Osteoblast (primary cell): ENCODE results near the gene FAM76B. TPM values are rescaled to one million over a fixed set of nuclear protein-coding genes. Genes with fewer than 3 reads are reported as not detected.

Experiments used
- DNase-seq: peaks from one replicate; pipeline ENCODE4 v3.0.0; 2011; ENCODE audit warnings: low spot score, mixed read lengths; ENCODE audit not compliant: insufficient read length; ENCODE audit errors: missing footprints
- H2AFZ ChIP-seq: 2 replicates; pipeline ENCODE4 v1.6.0; 2011; ENCODE audit warnings: mild to moderate bottlenecking, low read length
- H3K27ac ChIP-seq: 2 replicates; pipeline ENCODE4 v1.5.1; 2011; ENCODE audit warnings: mild to moderate bottlenecking, low read depth, low read length, moderate library complexity
- H3K27me3 ChIP-seq: 2 replicates; pipeline ENCODE4 v1.6.0; 2012; ENCODE audit warnings: mild to moderate bottlenecking, control low read depth, inconsistent platforms, low read length, moderate library complexity; ENCODE audit not compliant: insufficient read depth
- H3K36me3 ChIP-seq: 2 replicates; pipeline ENCODE4 v1.5.1; 2011; ENCODE audit warnings: mild to moderate bottlenecking, low read length, control low read depth, moderate library complexity; ENCODE audit not compliant: insufficient read depth
- H3K4me1 ChIP-seq: 2 replicates; pipeline ENCODE4 v1.5.1; 2011; ENCODE audit warnings: mild to moderate bottlenecking, low read length, control low read depth, moderate library complexity; ENCODE audit not compliant: insufficient read depth
- H3K4me2 ChIP-seq: 2 replicates; pipeline ENCODE4 v1.6.0; 2011; ENCODE audit warnings: mild to moderate bottlenecking, low read length; ENCODE audit not compliant: insufficient read depth
- H3K4me3 ChIP-seq: fragments of 200-600 bp; sonication (generic); 3 replicates; pipeline ENCODE4 v1.5.1; 2012; ENCODE audit warnings: mild to moderate bottlenecking, low read length, inconsistent platforms; ENCODE audit not compliant: insufficient read depth
- H3K79me2 ChIP-seq: 2 replicates; pipeline ENCODE4 v1.6.0; 2012; ENCODE audit warnings: mild to moderate bottlenecking, low read length, control low read depth, inconsistent platforms; ENCODE audit not compliant: insufficient read depth
- H3K9me3 ChIP-seq: 2 replicates; pipeline ENCODE4 v1.5.1; 2011; ENCODE audit warnings: low read depth, low read length, control low read depth
- H4K20me1 ChIP-seq: 2 replicates; pipeline ENCODE4 v1.6.0; 2012; ENCODE audit warnings: mild to moderate bottlenecking, low read length, control low read depth; ENCODE audit not compliant: insufficient read depth
- total RNA-seq: library from RNA; depleted of rRNA; stranded (reverse); fragments of >200 nt; gene quantifications from 2 replicates; pipeline ENCODE4 v1.2.3, GENCODE V29; 2012
- TF ChIP-seq, protein P1 (sequence below): IDR thresholded peaks from 2 replicates; pipeline ENCODE4 v1.5.1; 2011; ENCODE audit warnings: mild to moderate bottlenecking, low read depth, low read length, moderate library complexity; ENCODE audit errors: extremely low read depth

The FAM76B gene
- total RNA-seq, 1 donor = 26.8 TPM

DNA sequence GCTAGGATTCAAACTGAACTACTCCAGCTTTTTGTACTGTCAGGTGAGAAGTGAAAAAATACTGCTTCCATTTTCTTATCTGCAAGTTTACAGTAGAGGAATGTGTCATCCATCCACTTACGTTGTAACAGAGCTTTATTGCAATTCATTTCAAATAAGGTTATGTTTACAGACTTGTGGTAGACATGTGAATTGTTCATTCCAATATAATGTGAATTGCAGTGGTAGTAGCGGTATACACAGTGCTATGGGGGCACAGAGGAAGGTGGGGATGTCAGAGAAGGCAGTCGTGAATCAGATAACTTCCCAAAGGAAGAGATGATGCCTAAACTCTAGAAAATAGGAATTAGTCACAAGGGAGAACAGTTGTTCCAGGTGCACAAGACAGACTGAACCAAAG, 43.2 kb upstream of the FAM76B start:
- no peaks in the 10 kb centered on the region for H3K79me2 ChIP-seq
- no peak for DNase-seq
- H3K4me1 ChIP-seq = peaks cover 30% of the 10 kb centered on the region
- H3K4me3 ChIP-seq = no peak overlapping the region
- peaks cover 43% of the 10 kb centered on the region for H3K36me3 ChIP-seq
- H2AFZ ChIP-seq = no peak overlapping the region
- no peaks in the 10 kb centered on the region for H4K20me1 ChIP-seq
- TF ChIP-seq, protein P1, sequence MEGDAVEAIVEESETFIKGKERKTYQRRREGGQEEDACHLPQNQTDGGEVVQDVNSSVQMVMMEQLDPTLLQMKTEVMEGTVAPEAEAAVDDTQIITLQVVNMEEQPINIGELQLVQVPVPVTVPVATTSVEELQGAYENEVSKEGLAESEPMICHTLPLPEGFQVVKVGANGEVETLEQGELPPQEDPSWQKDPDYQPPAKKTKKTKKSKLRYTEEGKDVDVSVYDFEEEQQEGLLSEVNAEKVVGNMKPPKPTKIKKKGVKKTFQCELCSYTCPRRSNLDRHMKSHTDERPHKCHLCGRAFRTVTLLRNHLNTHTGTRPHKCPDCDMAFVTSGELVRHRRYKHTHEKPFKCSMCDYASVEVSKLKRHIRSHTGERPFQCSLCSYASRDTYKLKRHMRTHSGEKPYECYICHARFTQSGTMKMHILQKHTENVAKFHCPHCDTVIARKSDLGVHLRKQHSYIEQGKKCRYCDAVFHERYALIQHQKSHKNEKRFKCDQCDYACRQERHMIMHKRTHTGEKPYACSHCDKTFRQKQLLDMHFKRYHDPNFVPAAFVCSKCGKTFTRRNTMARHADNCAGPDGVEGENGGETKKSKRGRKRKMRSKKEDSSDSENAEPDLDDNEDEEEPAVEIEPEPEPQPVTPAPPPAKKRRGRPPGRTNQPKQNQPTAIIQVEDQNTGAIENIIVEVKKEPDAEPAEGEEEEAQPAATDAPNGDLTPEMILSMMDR = no peak
- no peak overlapping the region for H3K4me2 ChIP-seq
- peak overlapping the region; percentile 4 for H3K27ac ChIP-seq
- H3K9me3 ChIP-seq = no peaks in the 10 kb centered on the region
- H3K27me3 ChIP-seq = no peaks in the 10 kb centered on the region

DNA sequence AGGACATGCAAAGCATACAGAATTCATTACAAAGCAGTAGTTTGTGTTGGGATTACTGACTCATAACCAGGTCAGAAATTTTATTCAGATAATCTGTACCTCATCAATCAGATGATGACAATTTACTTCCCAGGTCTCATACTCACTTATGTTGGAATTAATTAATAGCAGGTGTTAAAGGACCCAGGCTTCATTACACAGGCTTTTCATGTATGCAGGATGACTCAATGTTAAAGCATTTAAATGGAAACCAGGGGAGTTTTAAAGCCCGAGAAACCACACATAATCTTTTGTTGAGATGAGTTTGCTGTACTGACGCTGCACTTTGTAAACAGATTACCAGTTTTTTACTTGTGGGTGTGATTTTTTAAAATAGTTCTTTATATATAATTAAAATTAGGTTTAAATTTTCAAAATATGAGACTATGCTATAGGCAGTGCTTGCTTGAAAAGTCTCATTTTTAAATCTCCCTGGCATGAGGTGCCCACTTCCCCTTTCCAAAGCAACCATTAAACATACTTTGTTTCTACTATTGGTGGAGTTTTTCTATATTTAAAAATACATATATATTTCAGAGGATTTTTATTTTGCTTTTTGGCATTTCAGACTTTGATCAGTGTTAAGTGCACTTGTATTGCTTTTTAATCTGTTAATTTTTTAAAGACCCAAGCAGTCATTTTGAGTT, 41.8 kb upstream of the FAM76B start:
- Histone ChIP-seq H4K20me1 (no peaks in the 10 kb centered on the region), H3K27ac (peak overlapping the region; percentile 42), H3K4me1 (peaks cover 29% of the 10 kb centered on the region), H3K36me3 (peaks cover 36% of the 10 kb centered on the region), H3K27me3 (no peaks in the 10 kb centered on the region), H3K9me3 (no peaks in the 10 kb centered on the region), H3K4me3 (no peak overlapping the region), H3K79me2 (no peaks in the 10 kb centered on the region), H2AFZ (no peak overlapping the region), H3K4me2 (no peak overlapping the region)
- DNase-seq = no peak
- TF ChIP-seq, protein P1 = no peak

DNA sequence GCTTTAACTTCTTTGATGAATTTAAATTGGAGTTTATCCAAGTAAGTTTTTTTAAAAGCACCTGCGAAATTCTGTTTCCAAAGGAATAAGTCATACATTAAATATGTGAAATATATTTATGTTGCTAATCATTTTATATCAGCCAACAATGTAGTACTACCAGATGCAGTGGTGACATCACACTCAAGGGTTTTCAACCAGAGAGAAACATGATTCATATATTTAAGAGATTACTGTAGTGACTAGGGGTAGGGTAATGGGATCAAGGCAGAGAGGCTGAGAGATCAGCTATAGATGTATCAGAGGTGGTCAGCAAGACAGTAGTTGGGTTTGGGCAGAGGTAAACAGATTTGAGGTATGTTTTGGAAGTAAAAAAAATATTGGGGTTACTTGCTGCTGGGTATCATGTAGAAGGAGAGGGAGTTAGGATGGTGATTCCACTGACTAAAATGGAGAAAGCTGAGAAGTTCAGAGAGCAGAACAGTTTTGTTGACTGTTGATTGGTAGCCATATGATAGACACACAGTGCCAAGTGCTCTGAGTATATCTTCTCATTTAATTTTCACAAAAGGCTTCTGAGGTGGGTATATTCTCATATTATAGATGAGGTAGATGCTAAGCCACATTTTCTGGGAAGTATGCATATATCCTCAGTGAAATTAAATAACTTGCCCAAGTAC, 40.1 kb upstream of the FAM76B start:
- H3K79me2 ChIP-seq = no peaks in the 10 kb centered on the region
- H3K4me1 ChIP-seq = peaks cover 19% of the 10 kb centered on the region
- no peak overlapping the region for H3K4me3 ChIP-seq
- H2AFZ ChIP-seq = no peak overlapping the region
- H3K36me3 ChIP-seq = peaks cover 24% of the 10 kb centered on the region
- peak overlapping the region; percentile 5 for H3K27ac ChIP-seq
- H3K4me2 ChIP-seq = no peak overlapping the region
- no peaks in the 10 kb centered on the region for H3K27me3 ChIP-seq
- TF ChIP-seq, protein P1 = no peak
- peak; percentile 21 for DNase-seq
- no peaks in the 10 kb centered on the region for H3K9me3 ChIP-seq
- no peaks in the 10 kb centered on the region for H4K20me1 ChIP-seq

DNA sequence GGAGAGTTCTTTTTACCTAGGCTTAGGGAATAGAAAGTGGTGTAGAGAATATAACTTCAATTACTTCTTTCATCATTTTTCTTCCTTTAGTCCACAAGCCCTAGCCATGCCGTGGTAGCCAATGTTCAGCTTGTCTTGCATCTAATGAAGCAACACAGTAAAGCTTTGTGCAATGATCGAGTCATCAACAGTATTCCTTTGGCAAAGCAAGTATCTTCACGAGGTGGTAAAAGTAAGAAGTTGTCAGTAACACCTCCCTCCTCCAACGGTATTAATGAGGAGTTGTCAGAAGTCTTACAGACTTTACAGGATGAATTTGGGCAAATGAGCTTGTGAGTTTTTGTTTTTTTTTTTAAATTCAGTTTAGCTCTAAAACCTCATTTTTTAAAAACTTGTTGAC, 38.1 kb upstream of the FAM76B start:
- Histone ChIP-seq H3K4me3 (no peak overlapping the region), H3K4me2 (no peak overlapping the region), H3K36me3 (peaks cover 12% of the 10 kb centered on the region), H3K27ac (no peak overlapping the region), H3K4me1 (peaks cover 15% of the 10 kb centered on the region), H2AFZ (no peak overlapping the region), H3K79me2 (no peaks in the 10 kb centered on the region), H3K27me3 (no peaks in the 10 kb centered on the region), H4K20me1 (no peaks in the 10 kb centered on the region), H3K9me3 (no peaks in the 10 kb centered on the region)
- DNase-seq = no peak
- TF ChIP-seq, protein P1 = no peak
